ENCODE results near the gene SOX6.

DNA sequence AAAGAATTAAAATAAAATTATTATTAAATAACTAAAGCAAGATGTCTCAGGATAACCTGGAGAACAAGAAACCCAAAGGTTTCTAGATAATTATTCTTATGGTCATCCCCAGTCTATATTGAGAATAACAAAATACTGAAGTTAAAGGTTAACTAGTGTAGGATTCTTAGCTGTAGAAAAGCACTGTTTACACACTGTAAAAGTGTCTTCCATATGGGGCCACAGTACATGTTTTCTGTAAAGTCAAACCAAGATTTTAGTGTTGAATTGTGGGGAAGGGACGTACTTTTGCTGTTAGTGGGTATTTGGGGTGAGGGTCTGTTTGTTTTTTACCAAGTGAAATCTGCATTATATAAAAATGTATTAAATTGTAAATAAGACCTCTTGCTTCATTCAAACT lies 47.5 kb upstream of the SOX6 start:
- TF ChIP-seq CTCF (IDR thresholded peaks at IDR 0.05), result no peak
- TF ChIP-seq POLR2A (IDR thresholded peaks at IDR 0.05), result no peak

Measured in vagina (tissue), 2 donors.